SK-N-SH (cell line): ENCODE results near the gene NLRP1. TPM values are rescaled to one million over a fixed set of nuclear protein-coding genes. Genes with fewer than 3 reads are reported as not detected.

Source experiments
- CTCF ChIA-PET: fragments of 300-600, 350-600 bp; formaldehyde crosslinking; extraction: SDS; loops from one replicate; lab custom pipeline; 2021; lab: Yijun Ruan, JAX
- POLR2A ChIA-PET: fragments of 350-600 bp; sonication (Branson Sonifier 250); formaldehyde crosslinking; extraction: SDS; loops from one replicate; lab custom pipeline; 2020; ENCODE audit warnings: antibody characterized with exemption, inconsistent platforms; lab: Yijun Ruan, JAX
- DNase-seq: peaks from one replicate; pipeline ENCODE4 v3.0.0; 2012
- H2AFZ ChIP-seq: fragments of 200-600 bp; sonication (generic); 2 replicates; pipeline ENCODE4 v1.8.1; 2016; ENCODE audit warnings: antibody characterized with exemption, mild to moderate bottlenecking, low read depth
- H3F3A ChIP-seq: fragments of 200-600 bp; sonication (generic); replicated peaks from 2 replicates; pipeline ENCODE3; 2016; ENCODE audit warnings: antibody characterized with exemption, mild to moderate bottlenecking; ENCODE audit not compliant: insufficient read depth
- H3K27ac ChIP-seq, 2 experiments: fragments of 200-500 bp in 1 of 2; fragments of 200-600 bp in 1 of 2; sonication (Bioruptor generic) in 1 of 2; sonication (generic), shearing (Covaris generic) in 1 of 2; 2 replicates each; pipeline versions ENCODE4 v1.5.1 to v1.6.1; 2014 to 2016; ENCODE audit warnings: low read depth in 2 of 2, inconsistent platforms in 1 of 2, low read length in 1 of 2, mild to moderate bottlenecking in 1 of 2, mixed read lengths in 1 of 2
- H3K27me3 ChIP-seq: fragments of 200-600 bp; sonication (generic), shearing (Covaris generic); 2 replicates; pipeline ENCODE4 v1.6.1; 2016; ENCODE audit warnings: mixed run types; ENCODE audit not compliant: insufficient read depth
- H3K36me3 ChIP-seq, 2 experiments: fragments of 200-500 bp in 1 of 2; fragments of 200-600 bp in 1 of 2; sonication (Bioruptor generic) in 1 of 2; sonication (generic) in 1 of 2; replicated peaks in 1 of 2; 2 replicates each; pipeline versions ENCODE3 to v1.5.1; 2014 to 2016; ENCODE audit warnings: low read length in 1 of 2, mild to moderate bottlenecking in 1 of 2; ENCODE audit not compliant: insufficient read depth in 2 of 2, control insufficient read depth in 1 of 2
- H3K4me1 ChIP-seq, 2 experiments: fragments of 200-500 bp in 1 of 2; fragments of 200-600 bp in 1 of 2; sonication (Bioruptor generic) in 1 of 2; sonication (generic), shearing (Covaris generic) in 1 of 2; 2 replicates each; pipeline versions ENCODE4 v1.5.1 to v1.6.1; 2014 to 2016; ENCODE audit warnings: low read depth in 1 of 2, low read length in 1 of 2, mixed run types in 1 of 2; ENCODE audit not compliant: insufficient read depth in 2 of 2, control insufficient read depth in 1 of 2
- H3K4me2 ChIP-seq: fragments of 200-600 bp; sonication (generic), shearing (Covaris generic); 2 replicates; pipeline ENCODE4 v1.6.1; 2017; ENCODE audit warnings: mixed run types
- H3K4me3 ChIP-seq, 2 experiments: fragments of 200-500 bp in 1 of 2; fragments of 200-600 bp in 1 of 2; sonication (Bioruptor generic) in 1 of 2; sonication (generic), shearing (Covaris generic) in 1 of 2; 2 replicates each; pipeline versions ENCODE4 v1.5.1 to v1.8.1; 2014 to 2016; ENCODE audit warnings: low read depth in 2 of 2, inconsistent platforms in 1 of 2, low read length in 1 of 2, mild to moderate bottlenecking in 1 of 2, mixed read lengths in 1 of 2, moderate library complexity in 1 of 2
- H3K79me2 ChIP-seq: fragments of 200-600 bp; sonication (generic); 2 replicates; pipeline ENCODE4 v1.8.1; 2017; ENCODE audit warnings: mild to moderate bottlenecking; ENCODE audit not compliant: insufficient read depth
- H3K9ac ChIP-seq: fragments of 200-600 bp; sonication (generic); 2 replicates; pipeline ENCODE4 v1.6.1; 2017; ENCODE audit warnings: mixed run types
- H3K9me2 ChIP-seq: fragments of 200-600 bp; sonication (generic); 2 replicates; pipeline ENCODE4 v1.6.1; 2017; ENCODE audit warnings: mixed run types
- H3K9me3 ChIP-seq: fragments of 200-600 bp; sonication (generic); 2 replicates; pipeline ENCODE4 v1.6.1; 2017; ENCODE audit warnings: mixed run types, mild to moderate bottlenecking, moderate library complexity
- H4K20me1 ChIP-seq: fragments of 200-600 bp; sonication (generic); 2 replicates; pipeline ENCODE4 v1.6.1; 2017; ENCODE audit warnings: mild to moderate bottlenecking, mixed run types; ENCODE audit not compliant: insufficient read depth
- CHD2 ChIP-seq: fragments of 150-350 bp; IDR thresholded peaks from 2 replicates; pipeline ENCODE4 v1.6.1; 2018; ENCODE audit warnings: low read length; ENCODE audit not compliant: partially characterized antibody
- ELF1 ChIP-seq: IDR thresholded peaks from 2 replicates; pipeline ENCODE4 v1.4.0; 2012
- EP300 ChIP-seq, 2 experiments: IDR thresholded peaks; 2 replicates each; pipeline versions ENCODE4 v1.4.0 to v1.6.1; 2012; ENCODE audit warnings: borderline replicate concordance in 1 of 2, low read depth in 1 of 2, low read length in 1 of 2
- EZH2phosphoT487 ChIP-seq: fragments of 200-600 bp; sonication (generic); IDR thresholded peaks from 2 replicates; pipeline ENCODE4 v1.6.1; 2017; ENCODE audit warnings: low read depth, mixed run types, mild to moderate bottlenecking, antibody characterized with exemption, moderate library complexity, borderline replicate concordance
- FOSL2 ChIP-seq: IDR thresholded peaks from 2 replicates; pipeline ENCODE4 v1.4.0; 2012; ENCODE audit warnings: low read depth, mild to moderate bottlenecking, moderate library complexity, borderline replicate concordance
- FOXJ3 ChIP-seq: sonication (generic); formaldehyde crosslinking; IDR thresholded peaks from 2 replicates; pipeline ENCODE4 v1.5.1; 2020; ENCODE audit warnings: mild to moderate bottlenecking, missing genetic modification reagents
- FOXM1 ChIP-seq: IDR thresholded peaks from 2 replicates; pipeline ENCODE4 v1.4.0; 2012; ENCODE audit warnings: low read depth, mild to moderate bottlenecking
- GATA2 ChIP-seq: sonication (generic); formaldehyde crosslinking; IDR thresholded peaks from 2 replicates; pipeline ENCODE4 v1.5.0; 2020; ENCODE audit warnings: mild to moderate bottlenecking, missing genetic modification reagents
- IRF3 ChIP-seq: fragments of 150-350 bp; IDR thresholded peaks from 2 replicates; pipeline ENCODE4 v1.6.1; 2016; ENCODE audit warnings: mild to moderate bottlenecking, low read depth, low read length
- JUND ChIP-seq: IDR thresholded peaks from 2 replicates; pipeline ENCODE4 v1.4.0; 2012
- MAX ChIP-seq: IDR thresholded peaks from 2 replicates; pipeline ENCODE4 v1.4.0; 2012; ENCODE audit warnings: low read depth
- MXI1 ChIP-seq: IDR thresholded peaks from 2 replicates; pipeline ENCODE4 v1.6.1; 2012; ENCODE audit warnings: mild to moderate bottlenecking, low read depth, low read length, improper control_type of control experiment
- NFIC ChIP-seq: IDR thresholded peaks from 2 replicates; pipeline ENCODE4 v1.4.0; 2012; ENCODE audit warnings: borderline replicate concordance
- NRF1 ChIP-seq: IDR thresholded peaks from 2 replicates; pipeline ENCODE4 v1.6.1; 2012; ENCODE audit warnings: low read depth, mild to moderate bottlenecking, low read length
- PBX3 ChIP-seq: IDR thresholded peaks from 2 replicates; pipeline ENCODE4; 2012
- POLR2AphosphoS5 ChIP-seq: IDR thresholded peaks from 2 replicates; pipeline ENCODE4 v1.6.1; 2012; ENCODE audit warnings: low read depth, low read length
- RAD21 ChIP-seq: IDR thresholded peaks from 2 replicates; pipeline ENCODE4 v1.6.1; 2012; ENCODE audit warnings: mild to moderate bottlenecking, low read length
- RCOR1 ChIP-seq: fragments of 150-350 bp; IDR thresholded peaks from 2 replicates; pipeline ENCODE4 v1.6.1; 2017; ENCODE audit warnings: antibody characterized with exemption, low read length
- RFX5 ChIP-seq: IDR thresholded peaks from 2 replicates; pipeline ENCODE4 v1.6.1; 2012; ENCODE audit warnings: mild to moderate bottlenecking, improper control_type of control experiment, low read length
- RXRA ChIP-seq: IDR thresholded peaks from 2 replicates; pipeline ENCODE4 v1.4.0; 2012; ENCODE audit warnings: low read depth, mild to moderate bottlenecking, borderline replicate concordance
- SIN3A ChIP-seq: IDR thresholded peaks from 2 replicates; pipeline ENCODE4 v1.6.1; 2012; ENCODE audit warnings: low read depth, mild to moderate bottlenecking, low read length, moderate library complexity, borderline replicate concordance
- TCF12 ChIP-seq: IDR thresholded peaks from 2 replicates; pipeline ENCODE4 v1.4.0; 2012
- TEAD4 ChIP-seq: IDR thresholded peaks from 2 replicates; pipeline ENCODE4 v1.4.0; 2012; ENCODE audit warnings: mild to moderate bottlenecking, borderline replicate concordance; ENCODE audit not compliant: insufficient read depth
- USF1 ChIP-seq: IDR thresholded peaks from 2 replicates; pipeline ENCODE4 v1.4.0; 2012; ENCODE audit warnings: low read depth, borderline replicate concordance
- USF2 ChIP-seq: fragments of 150-350 bp; IDR thresholded peaks from 2 replicates; pipeline ENCODE4 v1.6.1; 2017; ENCODE audit warnings: antibody characterized with exemption, low read length, low read depth, borderline replicate concordance
- YY1 ChIP-seq: IDR thresholded peaks from 2 replicates; pipeline ENCODE4 v1.4.0; 2012; ENCODE audit warnings: low read depth, mild to moderate bottlenecking
- WGBS: methylation state at CpG from one replicate; pipeline ENCODE4 v1.1.6; 2017; ENCODE audit warnings: low lambda C conversion rate; 5-methylcytosine and 5-hydroxymethylcytosine counted together
- polyA plus RNA-seq, 3 experiments: library from polyadenylated mRNA; depleted of rRNA; stranded (reverse); fragments of >200 nt; gene quantifications; 2 replicates each; pipeline ENCODE4 v1.2.3, GENCODE V29; 2012

Gene NLRP1
- polyA plus RNA-seq, 1 of the 3 experiments (the other 2 are of a cell fraction) = 51.4 TPM

- CTCF ChIA-PET = no interaction called here
- Histone ChIP-seq H3K4me2 (no peak overlapping the region), H3K9ac (no peak overlapping the region), H3K9me3 (no peaks in the 10 kb centered on the region), H3K79me2 (no peaks in the 10 kb centered on the region), H3K27ac (no peak overlapping the region), H4K20me1 (no peaks in the 10 kb centered on the region), H2AFZ (no peak overlapping the region), H3K9me2 (no peaks in the 10 kb centered on the region), H3K4me3 (no peak overlapping the region), H3F3A (no peaks in the 10 kb centered on the region), H3K4me1 (no peaks in the 10 kb centered on the region), H3K36me3 (no peaks in the 10 kb centered on the region), H3K27me3 (peaks cover 10% of the 10 kb centered on the region)
- POLR2A ChIA-PET = no interaction called here
- TF ChIP-seq SIN3A (no peak), IRF3 (no peak), NRF1 (no peak), USF1 (no peak), GATA2 (CRISPR knock-in tag) (no peak), PBX3 (no peak), RAD21 (no peak), RXRA (no peak), MAX (no peak), YY1 (no peak), EZH2phosphoT487 (no peak), JUND (no peak), TEAD4 (no peak), RFX5 (no peak), CHD2 (no peak)
- no peak for DNase-seq
- 4% methylated on average over 2 of the region's 2 CpGs for WGBS
These were observed 37.4 kb upstream of the NLRP1 start for GRCh38 chr17:5621729-5622128.

DNA sequence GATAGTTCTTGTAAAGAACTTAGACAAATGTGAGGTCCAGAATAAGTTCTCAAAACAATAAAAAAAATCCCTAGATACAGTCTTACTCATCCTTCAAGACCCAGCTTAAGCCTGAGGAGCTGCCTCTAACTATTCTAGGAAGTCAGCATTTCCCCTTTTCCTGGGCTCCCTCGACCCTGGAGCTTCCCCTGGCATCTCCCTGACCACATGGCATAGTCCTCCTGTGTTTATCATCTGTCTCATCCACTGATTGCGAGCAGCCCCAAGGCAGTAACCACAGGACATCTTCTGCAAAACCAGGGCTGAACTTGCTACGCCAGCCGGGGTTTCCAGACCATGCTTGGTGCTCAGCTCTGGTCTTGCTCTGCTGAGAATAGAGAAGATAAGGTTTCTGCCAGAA lies 36.7 kb upstream of the NLRP1 start:
- H3K4me3 ChIP-seq = no peak overlapping the region
- no peaks in the 10 kb centered on the region for H3K9me2 ChIP-seq
- POLR2A ChIA-PET = no interaction called here
- CTCF ChIA-PET = no interaction called here
- H3K4me2 ChIP-seq = no peak overlapping the region
- no peak overlapping the region for H2AFZ ChIP-seq
- no peaks in the 10 kb centered on the region for H3K36me3 ChIP-seq
- H3K4me1 ChIP-seq = no peaks in the 10 kb centered on the region
- no peaks in the 10 kb centered on the region for H3K9me3 ChIP-seq
- no peak overlapping the region for H3K27ac ChIP-seq
- H3K27me3 ChIP-seq = peaks cover 10% of the 10 kb centered on the region
- H3F3A ChIP-seq = no peaks in the 10 kb centered on the region
- no peaks in the 10 kb centered on the region for H3K79me2 ChIP-seq
- no peaks in the 10 kb centered on the region for H4K20me1 ChIP-seq
- H3K9ac ChIP-seq = no peak overlapping the region
- WGBS = 6% methylated on average over 4 of the region's 4 CpGs
- no peak for DNase-seq
- no peak for TF ChIP-seq TCF12
- no peak for TF ChIP-seq USF2
- TF ChIP-seq POLR2AphosphoS5 = no peak
- no peak for TF ChIP-seq SIN3A
- TF ChIP-seq EP300 (IDR thresholded peaks at IDR 0.05; ENCODE audit: borderline replicate concordance in 1 of 2, low read depth in 1 of 2, low read length in 1 of 2) = no peak
- no peak for TF ChIP-seq NFIC
- no peak for TF ChIP-seq FOSL2
- TF ChIP-seq RCOR1 = no peak
- no peak for TF ChIP-seq FOXJ3 (CRISPR knock-in tag)
- no peak for TF ChIP-seq PBX3
- TF ChIP-seq YY1 = no peak
- no peak for TF ChIP-seq GATA2 (CRISPR knock-in tag)
- no peak for TF ChIP-seq ELF1
- TF ChIP-seq FOXM1 = no peak
- no peak for TF ChIP-seq RAD21
- TF ChIP-seq MXI1 = no peak
